ENCODE measurements around the gene MCTS1.

DNA sequence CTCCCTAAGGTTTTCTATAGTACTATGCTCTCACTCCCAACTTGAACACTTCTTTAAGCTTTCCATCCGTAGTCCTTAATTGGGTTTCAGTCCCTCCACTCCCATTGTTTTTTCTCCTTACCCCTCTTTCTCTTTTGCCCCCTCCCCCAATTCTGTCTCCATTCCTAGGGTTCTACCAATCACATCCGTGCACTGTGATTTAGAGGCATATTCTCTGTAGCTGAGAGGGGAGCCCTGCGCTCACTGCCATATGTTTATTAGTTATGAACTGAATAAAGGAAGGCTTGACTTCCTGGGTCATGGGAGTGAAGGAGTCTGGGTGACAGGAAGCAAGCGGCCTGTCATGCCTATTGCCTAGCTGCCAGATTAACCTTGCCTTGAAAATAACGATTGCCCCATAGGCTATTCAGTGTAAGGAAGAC, 471 bp downstream of the MCTS1 start:
- TF ChIP-seq, protein P1, sequence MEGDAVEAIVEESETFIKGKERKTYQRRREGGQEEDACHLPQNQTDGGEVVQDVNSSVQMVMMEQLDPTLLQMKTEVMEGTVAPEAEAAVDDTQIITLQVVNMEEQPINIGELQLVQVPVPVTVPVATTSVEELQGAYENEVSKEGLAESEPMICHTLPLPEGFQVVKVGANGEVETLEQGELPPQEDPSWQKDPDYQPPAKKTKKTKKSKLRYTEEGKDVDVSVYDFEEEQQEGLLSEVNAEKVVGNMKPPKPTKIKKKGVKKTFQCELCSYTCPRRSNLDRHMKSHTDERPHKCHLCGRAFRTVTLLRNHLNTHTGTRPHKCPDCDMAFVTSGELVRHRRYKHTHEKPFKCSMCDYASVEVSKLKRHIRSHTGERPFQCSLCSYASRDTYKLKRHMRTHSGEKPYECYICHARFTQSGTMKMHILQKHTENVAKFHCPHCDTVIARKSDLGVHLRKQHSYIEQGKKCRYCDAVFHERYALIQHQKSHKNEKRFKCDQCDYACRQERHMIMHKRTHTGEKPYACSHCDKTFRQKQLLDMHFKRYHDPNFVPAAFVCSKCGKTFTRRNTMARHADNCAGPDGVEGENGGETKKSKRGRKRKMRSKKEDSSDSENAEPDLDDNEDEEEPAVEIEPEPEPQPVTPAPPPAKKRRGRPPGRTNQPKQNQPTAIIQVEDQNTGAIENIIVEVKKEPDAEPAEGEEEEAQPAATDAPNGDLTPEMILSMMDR (IDR thresholded peaks at IDR 0.05): no peak
- no peak for TF ChIP-seq POLR2A (IDR thresholded peaks at IDR 0.05)
